Kidney tubule cell (primary cell): Measurements from ENCODE around the gene TBC1D10A.
"Not testable (repeated sequence)": the region's sequence is repeated elsewhere in the genome, so short reads cannot be mapped to it uniquely, and the experiment has no call there.

ENCODE experiments used
- DNase-seq: peaks from one replicate; pipeline ENCODE4 v3.0.0-alpha.2; 2018; ENCODE audit warnings: low spot score

Gene TBC1D10A

GRCh38 chr22:30347255-30347892 lies 20.6 kb upstream of the TBC1D10A start:
- DNase-seq = no peak

DNA sequence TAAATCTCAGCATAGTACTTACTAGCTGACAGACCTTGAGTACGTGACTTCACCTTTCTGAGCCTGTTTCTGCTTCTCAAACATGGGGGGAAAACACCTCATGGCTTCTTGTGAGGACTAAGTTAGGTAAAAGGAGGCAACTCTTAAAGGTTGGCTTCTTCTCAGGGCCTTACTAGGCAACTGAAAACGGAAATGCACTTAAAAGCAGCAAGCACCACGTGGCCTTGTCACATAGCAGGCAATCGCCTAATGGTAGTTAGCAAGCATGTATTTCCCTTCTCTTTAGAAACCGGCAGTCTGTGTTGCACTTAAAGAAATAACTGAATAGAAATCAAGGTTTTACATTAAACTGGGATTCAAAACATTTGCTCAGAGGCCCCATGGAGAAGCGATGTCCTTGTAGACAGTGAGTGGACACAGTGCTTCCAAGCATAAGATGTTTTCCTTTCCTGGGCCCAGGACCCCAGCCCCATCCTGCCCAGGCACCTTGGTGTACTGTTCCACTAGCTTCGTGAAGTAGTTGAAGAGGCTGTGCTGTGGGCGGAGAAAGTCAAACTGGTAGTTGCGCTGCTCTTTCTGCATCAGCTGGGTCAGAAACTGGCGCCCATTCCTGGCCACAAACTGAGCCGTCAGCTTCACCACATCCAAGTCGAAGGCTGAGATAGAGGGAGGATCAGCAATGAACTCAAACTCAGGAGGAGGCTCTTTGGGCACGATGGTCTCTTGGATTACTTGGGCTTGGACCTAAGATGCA lies 17.9 kb upstream of the TBC1D10A start:
- DNase-seq = no peak

GRCh38 chr22:30340911-30341685 lies 14.4 kb upstream of the TBC1D10A start:
- DNase-seq = no peak

DNA sequence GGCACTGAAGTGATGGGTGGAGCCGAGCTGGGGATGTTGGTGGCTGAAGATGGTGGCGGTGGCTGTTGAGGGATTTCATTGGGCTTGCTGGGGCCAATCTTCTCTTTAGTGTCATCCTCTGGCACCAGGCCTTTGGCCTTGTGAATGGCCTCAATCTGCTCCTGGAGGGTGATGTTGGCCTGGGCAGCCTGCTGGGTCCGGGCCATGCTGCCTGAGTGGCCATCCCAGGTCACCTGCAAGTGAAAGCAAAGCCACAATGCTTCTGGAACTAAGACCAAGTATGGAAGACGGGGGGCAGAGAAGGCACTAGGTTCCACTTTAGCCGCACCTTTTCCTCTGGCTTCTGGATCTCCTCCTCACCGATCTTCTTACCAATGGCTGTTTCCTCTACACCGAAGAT lies 12.1 kb upstream of the TBC1D10A start:
- no peak for DNase-seq

- DNase-seq = not testable (repeated sequence)
Measured at GRCh38 chr22:30338341-30338740, 11.6 kb upstream of the TBC1D10A start.

GRCh38 chr22:30337461-30337778 lies 10.7 kb upstream of the TBC1D10A start:
- no peak for DNase-seq

GRCh38 chr22:30336752-30337460 lies 10.2 kb upstream of the TBC1D10A start:
- no peak for DNase-seq

DNA sequence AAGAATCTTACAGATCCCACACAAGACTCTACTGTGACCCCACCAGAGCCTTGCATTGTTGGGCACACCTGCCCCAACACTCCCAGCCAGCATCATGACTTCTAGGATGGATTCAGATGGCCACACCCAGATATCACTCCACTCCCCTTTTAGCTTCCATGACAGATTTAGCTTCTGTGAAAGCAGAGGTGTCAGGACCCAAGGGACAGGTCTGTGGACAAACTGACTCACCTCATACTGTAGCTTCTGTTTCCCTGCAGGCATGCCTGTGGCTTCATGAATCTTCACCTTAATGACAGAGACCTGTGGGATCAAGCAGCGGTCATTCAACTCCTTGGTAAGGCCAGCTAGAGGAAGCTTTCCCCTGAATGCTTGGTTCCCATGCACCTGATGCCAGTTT lies 8.5 kb upstream of the TBC1D10A start:
- DNase-seq = no peak

DNA sequence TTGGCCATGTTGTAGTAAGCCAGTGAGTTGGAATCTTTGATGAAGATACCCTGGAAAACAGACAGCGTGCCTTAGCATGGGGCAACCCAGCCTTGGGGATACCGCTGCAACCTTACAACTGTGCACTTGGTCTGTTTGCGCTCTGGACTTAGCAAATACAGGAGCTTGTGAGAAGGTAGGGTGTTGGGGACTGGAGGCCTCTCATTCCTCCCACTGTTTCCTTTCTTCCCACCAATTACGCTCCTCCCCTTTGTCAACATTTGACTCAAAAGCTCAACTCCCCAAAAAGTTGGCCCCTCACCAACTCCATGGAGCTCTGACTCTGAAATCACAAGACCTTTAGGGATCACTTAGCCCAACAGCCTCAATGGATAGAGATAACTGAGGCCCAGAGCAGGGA lies 7.9 kb upstream of the TBC1D10A start:
- DNase-seq = no peak

DNA sequence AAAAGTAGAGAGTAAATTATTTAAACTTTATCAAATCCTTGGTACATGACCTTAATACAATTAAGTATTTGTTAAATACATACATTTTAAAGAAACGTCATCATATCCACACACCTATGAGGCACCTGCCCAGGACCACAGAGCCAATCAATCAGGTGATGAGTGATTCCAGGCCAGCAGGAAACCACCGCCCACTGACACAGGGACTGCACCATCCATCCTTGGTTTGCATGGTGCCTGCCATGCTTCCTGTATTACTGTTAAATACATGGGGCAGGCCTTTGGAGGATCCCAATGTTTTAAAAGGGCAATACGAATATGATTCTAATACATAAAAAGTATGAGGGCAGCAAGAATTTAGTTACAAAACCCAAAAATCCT lies 7.0 kb upstream of the TBC1D10A start:
- no peak for DNase-seq

DNA sequence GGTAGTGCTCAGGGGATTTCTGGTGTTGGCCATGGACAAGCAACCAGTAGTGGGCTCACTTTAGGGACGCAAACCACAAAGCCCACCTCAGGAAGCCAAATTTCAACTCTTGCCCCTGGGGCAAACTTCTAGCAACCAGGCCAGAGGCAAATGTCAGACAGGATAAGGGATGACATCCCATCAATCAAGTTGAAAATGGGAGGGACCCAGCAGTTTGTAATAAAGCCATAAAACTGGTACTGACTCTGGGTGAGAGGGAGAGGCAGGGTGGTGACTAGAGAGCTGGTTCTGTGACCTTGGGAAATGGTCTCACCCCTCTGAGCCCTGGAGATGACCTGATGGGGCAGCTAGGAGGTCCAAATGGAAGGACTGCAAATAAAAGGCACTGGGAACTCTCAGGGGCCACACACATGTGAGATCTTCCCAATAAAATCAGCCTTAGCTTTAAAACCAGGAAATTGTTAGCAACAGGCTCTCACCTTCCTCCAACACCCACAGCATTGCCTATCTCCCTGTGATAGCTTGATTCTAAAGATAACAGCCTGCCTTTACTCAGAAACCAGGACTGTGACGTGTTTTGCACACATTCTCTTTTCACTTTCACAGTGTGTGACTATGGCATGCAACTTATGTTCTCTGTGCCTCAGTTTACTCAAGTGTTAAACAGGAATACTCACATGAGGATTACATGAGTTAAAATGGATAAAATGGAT lies 6.4 kb upstream of the TBC1D10A start:
- no peak for DNase-seq

GRCh38 chr22:30332551-30332950 lies 5.8 kb upstream of the TBC1D10A start:
- no peak for DNase-seq

DNA sequence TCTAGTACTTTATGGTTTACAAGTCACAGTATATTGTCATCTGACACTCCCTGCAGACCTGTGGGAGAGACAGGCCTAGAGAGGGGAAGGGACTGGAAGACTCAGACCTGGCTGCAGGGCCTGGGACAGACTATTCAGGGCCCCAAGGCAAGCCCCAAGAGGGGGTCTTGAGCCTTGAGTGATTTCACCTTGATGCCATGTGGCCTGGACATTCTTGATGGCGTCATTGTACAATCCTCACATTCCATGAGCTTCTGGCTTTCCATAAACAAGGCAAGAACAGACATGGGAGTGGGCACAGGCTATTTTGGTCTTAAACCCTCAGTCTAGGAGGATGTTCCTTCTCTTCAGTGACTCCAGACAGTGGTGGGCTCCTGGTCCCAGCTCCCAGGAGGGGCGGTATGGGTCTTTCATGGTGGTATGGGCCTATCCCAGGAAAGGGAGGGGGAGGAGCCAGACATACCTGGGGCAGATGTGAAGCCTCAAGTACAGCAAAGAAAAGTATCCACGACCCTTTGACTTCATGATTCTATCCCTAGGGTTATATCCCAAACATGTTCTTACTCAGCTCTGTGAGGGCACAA lies 1.8 kb upstream of the TBC1D10A start:
- DNase-seq = peak; percentile 22

GRCh38 chr22:30327864-30328345 lies 1.2 kb upstream of the TBC1D10A start:
- DNase-seq = peak; percentile 52

GRCh38 chr22:30326255-30326705 lies 461 bp downstream of the TBC1D10A start:
- DNase-seq = peak; percentile 52

DNA sequence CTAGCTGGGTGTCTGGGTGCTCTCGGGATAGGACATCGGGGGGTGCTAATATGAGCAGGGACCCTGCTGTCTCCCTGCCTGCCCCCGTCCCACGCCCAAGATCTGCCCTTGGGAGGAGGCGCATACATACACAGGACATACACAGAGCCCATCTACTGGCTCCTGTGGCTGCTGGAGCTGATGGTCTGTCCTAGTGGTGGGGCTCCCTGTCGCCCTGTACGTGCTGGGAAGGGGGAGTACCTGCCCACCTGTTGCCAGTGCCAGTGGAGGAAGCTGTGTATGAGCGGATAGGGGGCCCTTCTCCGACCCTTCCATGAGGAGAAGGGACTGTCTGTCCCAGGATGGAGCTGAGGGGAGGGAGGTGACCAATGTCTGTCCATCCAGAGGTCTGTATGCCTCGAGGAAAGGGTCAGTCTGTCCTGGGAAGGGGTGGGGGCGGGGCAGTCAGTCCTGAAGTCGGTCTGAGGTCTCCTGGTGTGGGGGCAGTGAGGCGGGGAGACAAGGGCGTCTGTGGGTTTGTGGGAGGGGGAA lies 952 bp downstream of the TBC1D10A start:
- DNase-seq = peak; percentile 6

GRCh38 chr22:30325065-30325720 lies 1.5 kb downstream of the TBC1D10A start:
- peak; percentile 90 for DNase-seq

DNA sequence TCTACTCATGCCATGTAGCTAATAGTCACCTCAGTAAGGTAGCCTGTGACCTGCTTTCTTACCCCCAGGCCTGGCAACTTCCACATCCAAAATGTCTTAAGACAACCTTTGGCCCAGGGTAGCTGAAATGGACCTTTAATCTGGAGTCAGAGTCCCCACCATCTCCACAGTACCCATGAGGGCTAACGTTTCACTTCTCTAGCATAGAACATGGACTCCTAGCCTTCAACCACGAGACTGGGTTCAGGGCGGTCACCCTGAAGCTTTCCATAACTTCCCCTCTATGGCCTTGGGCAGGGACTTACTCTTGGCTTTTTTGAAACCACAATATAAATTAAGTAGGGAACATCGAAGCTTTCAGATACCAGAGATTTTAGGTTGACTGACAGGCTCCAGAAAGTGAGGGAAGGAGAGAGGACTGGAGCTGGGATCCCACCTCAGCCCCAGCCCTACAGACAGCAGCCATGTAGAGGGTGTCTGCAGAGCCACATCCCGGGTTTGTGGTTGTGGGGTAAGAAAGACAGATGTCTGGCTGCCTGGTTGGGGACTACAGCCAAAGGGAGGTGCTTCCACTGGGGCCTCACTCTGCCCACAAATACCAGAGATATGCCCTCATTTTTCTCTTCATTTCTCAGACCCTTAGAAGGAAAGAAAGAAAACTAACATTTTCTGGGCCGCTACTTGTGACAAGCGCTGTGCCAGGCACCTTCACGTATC lies 2.6 kb downstream of the TBC1D10A start:
- no peak for DNase-seq

GRCh38 chr22:30323246-30323645 lies 3.5 kb downstream of the TBC1D10A start:
- no peak for DNase-seq

DNA sequence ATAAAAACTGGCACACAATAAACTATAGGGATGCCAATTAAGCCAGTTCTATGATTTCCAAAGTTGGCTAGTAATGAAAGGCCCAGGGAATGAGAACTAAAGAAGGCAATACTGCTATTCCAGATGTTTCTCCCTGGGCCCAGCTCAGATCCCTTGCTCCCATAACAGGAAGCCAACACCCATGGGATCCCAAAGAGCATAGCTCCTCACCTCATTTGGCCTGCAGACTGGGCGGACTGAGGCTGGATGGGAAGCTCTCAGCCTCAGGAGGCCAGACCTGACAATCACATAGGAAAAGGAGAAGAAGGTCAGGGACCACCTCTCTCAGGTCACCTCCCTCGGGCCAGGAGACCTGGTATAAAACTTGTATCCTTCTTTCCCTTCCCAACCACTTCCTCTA lies 5.3 kb downstream of the TBC1D10A start:
- DNase-seq = no peak
